HepG2 (cell line): ENCODE data around the gene RHBDD3. TPM values are rescaled to one million over a fixed set of nuclear protein-coding genes. Genes with fewer than 3 reads are reported as not detected.

Source experiments
- DPF2 ChIP-seq: sonication (generic); formaldehyde crosslinking; IDR thresholded peaks from 2 replicates; pipeline ENCODE4 v1.4.0; 2020; ENCODE audit warnings: mild to moderate bottlenecking, low read depth, missing genetic modification reagents, borderline replicate concordance
- ELF3 ChIP-seq: IDR thresholded peaks from 2 replicates; pipeline ENCODE4 v1.6.1; 2016; ENCODE audit warnings: missing genetic modification reagents, missing compliant biosample characterization
- FLYWCH1 ChIP-seq: sonication (generic); formaldehyde crosslinking; IDR thresholded peaks from 2 replicates; pipeline ENCODE4 v1.8.1; 2023; ENCODE audit warnings: mild to moderate bottlenecking, missing genetic modification reagents
- FOXJ3 ChIP-seq: sonication (generic); formaldehyde crosslinking; IDR thresholded peaks from 2 replicates; pipeline ENCODE4 v1.4.0; 2020; ENCODE audit warnings: missing genetic modification reagents, mild to moderate bottlenecking, borderline replicate concordance
- FOXK2 ChIP-seq: fragments of 450-650 bp; IDR thresholded peaks from 2 replicates; pipeline ENCODE4 v1.6.1; 2016
- FOXM1 ChIP-seq: sonication (generic); formaldehyde crosslinking; IDR thresholded peaks from 2 replicates; pipeline ENCODE4 v1.5.0; 2020; ENCODE audit warnings: missing genetic modification reagents
- GLI4 ChIP-seq: sonication (generic); formaldehyde crosslinking; IDR thresholded peaks from 2 replicates; pipeline ENCODE4 v1.5.1; 2020; ENCODE audit warnings: missing genetic modification reagents, mild to moderate bottlenecking, moderate library complexity, borderline replicate concordance
- HOXA7 ChIP-seq: sonication (generic); formaldehyde crosslinking; IDR thresholded peaks from 2 replicates; pipeline ENCODE4 v1.8.1; 2022; ENCODE audit warnings: mild to moderate bottlenecking, missing genetic modification reagents, moderate library complexity
- JARID2 ChIP-seq: sonication (generic); formaldehyde crosslinking; IDR thresholded peaks from 2 replicates; pipeline ENCODE4 v1.8.1; 2023; ENCODE audit warnings: missing genetic modification reagents, inconsistent platforms; ENCODE audit not compliant: insufficient replicate concordance
- KLF11 ChIP-seq: IDR thresholded peaks from 2 replicates; pipeline ENCODE4 v1.6.1; 2016; ENCODE audit warnings: missing compliant biosample characterization
- MBD4 ChIP-seq: IDR thresholded peaks from 2 replicates; pipeline ENCODE4 v1.6.1; 2012; ENCODE audit warnings: low read length, inconsistent platforms, borderline replicate concordance
- MYC ChIP-seq: sonication (generic); formaldehyde crosslinking; IDR thresholded peaks from 2 replicates; pipeline ENCODE4 v1.9.0; 2021; ENCODE audit warnings: missing genetic modification reagents, borderline replicate concordance
- PPARG ChIP-seq: conservative IDR thresholded peaks from 2 replicates; pipeline ENCODE4 v1.6.1; 2016; ENCODE audit warnings: missing biosample characterization, missing genetic modification reagents
- RFX3 ChIP-seq: IDR thresholded peaks from 2 replicates; pipeline ENCODE4 v1.6.1; 2016; ENCODE audit warnings: missing biosample characterization, missing genetic modification reagents
- SAP130 ChIP-seq: IDR thresholded peaks from 2 replicates; pipeline ENCODE4 v1.6.1; 2016; ENCODE audit warnings: low read depth
- SIN3A ChIP-seq: IDR thresholded peaks from 2 replicates; pipeline ENCODE4 v1.6.1; 2011; ENCODE audit warnings: low read depth, mild to moderate bottlenecking, control low read depth, low read length, borderline replicate concordance
- STAG1 ChIP-seq: sonication (generic); formaldehyde crosslinking; IDR thresholded peaks from 2 replicates; pipeline ENCODE4 v1.4.0; 2020; ENCODE audit warnings: missing genetic modification reagents
- XBP1 ChIP-seq: sonication (generic); formaldehyde crosslinking; IDR thresholded peaks from 2 replicates; pipeline ENCODE4 v1.5.0; 2020; ENCODE audit warnings: missing genetic modification reagents
- ZBTB8A ChIP-seq: sonication (generic); formaldehyde crosslinking; IDR thresholded peaks from 2 replicates; pipeline ENCODE4 v1.4.0; 2020; ENCODE audit warnings: mild to moderate bottlenecking, low read depth, missing genetic modification reagents, borderline replicate concordance
- ZNF225 ChIP-seq: sonication (generic); formaldehyde crosslinking; IDR thresholded peaks from 2 replicates; pipeline ENCODE4 v1.4.0; 2020; ENCODE audit warnings: mild to moderate bottlenecking, missing genetic modification reagents
- ZNF350 ChIP-seq: sonication (generic); formaldehyde crosslinking; IDR thresholded peaks from 2 replicates; pipeline ENCODE4 v1.4.0; 2020; ENCODE audit warnings: mild to moderate bottlenecking, low read depth, missing genetic modification reagents, borderline replicate concordance
- ZNF564 ChIP-seq: sonication (generic); formaldehyde crosslinking; IDR thresholded peaks from 2 replicates; pipeline ENCODE4 v1.8.1; 2023; ENCODE audit warnings: mild to moderate bottlenecking, missing genetic modification reagents
- ZNF644 ChIP-seq: IDR thresholded peaks from 2 replicates; pipeline ENCODE4 v1.6.1; 2016; ENCODE audit warnings: low read depth
- ZNF652 ChIP-seq: IDR thresholded peaks from 2 replicates; pipeline ENCODE4 v1.6.1; 2016; ENCODE audit warnings: low read depth, borderline replicate concordance
- ZNF678 ChIP-seq: sonication (generic); formaldehyde crosslinking; IDR thresholded peaks from 2 replicates; pipeline ENCODE4 v1.4.0; 2020; ENCODE audit warnings: mild to moderate bottlenecking, missing genetic modification reagents
- ZNF883 ChIP-seq: sonication (generic); formaldehyde crosslinking; IDR thresholded peaks from 2 replicates; pipeline ENCODE4 v1.5.1; 2020; ENCODE audit warnings: mild to moderate bottlenecking, missing genetic modification reagents; ENCODE audit errors: not compliant biosample characterization
- polyA plus RNA-seq, 8 experiments: library from polyadenylated mRNA; depleted of rRNA in 3 of 8; stranded (reverse) in 7 of 8; unstranded in 1 of 8; fragments of >200 nt; fragmentation: Illumina TruSeq in 4 of 8; extraction: Trizol in 4 of 8; gene quantifications; 2 replicates each; pipeline versions ENCODE4 v1.2.1 to v1.2.3, GENCODE V29; 2011 to 2016; ENCODE audit warnings: low read depth in 4 of 8, missing spikeins in 1 of 8, mixed read lengths in 1 of 8; ENCODE audit not compliant: insufficient read depth in 1 of 8
- total RNA-seq, 5 experiments: library from RNA; depleted of rRNA; stranded (reverse); fragments of >200 nt; fragmentation: Illumina TruSeq; extraction: Trizol; gene quantifications; 2 replicates each; pipeline ENCODE4 v1.2.3, GENCODE V29; 2016; ENCODE audit warnings: low read depth in 1 of 5
- TF ChIP-seq, protein P1 (sequence below): IDR thresholded peaks from 2 replicates; pipeline ENCODE4 v1.6.1; 2016; ENCODE audit warnings: low read depth, borderline replicate concordance
- TF ChIP-seq, protein P2 (sequence below): sonication (generic); formaldehyde crosslinking; IDR thresholded peaks from 2 replicates; pipeline ENCODE4 v1.8.1; 2023; ENCODE audit warnings: mild to moderate bottlenecking, missing genetic modification reagents
- TF ChIP-seq, protein P3 (sequence below): sonication (generic); formaldehyde crosslinking; IDR thresholded peaks from 2 replicates; pipeline ENCODE4 v1.9.0; 2022; ENCODE audit warnings: missing genetic modification reagents, mild to moderate bottlenecking, borderline replicate concordance

The RHBDD3 gene
- total and polyA plus RNA-seq, 2 of the 13 experiments (the other 11 are each of a cell fraction or from before 2014, with no cell fraction given): 12.1 to 26.7 TPM

DNA sequence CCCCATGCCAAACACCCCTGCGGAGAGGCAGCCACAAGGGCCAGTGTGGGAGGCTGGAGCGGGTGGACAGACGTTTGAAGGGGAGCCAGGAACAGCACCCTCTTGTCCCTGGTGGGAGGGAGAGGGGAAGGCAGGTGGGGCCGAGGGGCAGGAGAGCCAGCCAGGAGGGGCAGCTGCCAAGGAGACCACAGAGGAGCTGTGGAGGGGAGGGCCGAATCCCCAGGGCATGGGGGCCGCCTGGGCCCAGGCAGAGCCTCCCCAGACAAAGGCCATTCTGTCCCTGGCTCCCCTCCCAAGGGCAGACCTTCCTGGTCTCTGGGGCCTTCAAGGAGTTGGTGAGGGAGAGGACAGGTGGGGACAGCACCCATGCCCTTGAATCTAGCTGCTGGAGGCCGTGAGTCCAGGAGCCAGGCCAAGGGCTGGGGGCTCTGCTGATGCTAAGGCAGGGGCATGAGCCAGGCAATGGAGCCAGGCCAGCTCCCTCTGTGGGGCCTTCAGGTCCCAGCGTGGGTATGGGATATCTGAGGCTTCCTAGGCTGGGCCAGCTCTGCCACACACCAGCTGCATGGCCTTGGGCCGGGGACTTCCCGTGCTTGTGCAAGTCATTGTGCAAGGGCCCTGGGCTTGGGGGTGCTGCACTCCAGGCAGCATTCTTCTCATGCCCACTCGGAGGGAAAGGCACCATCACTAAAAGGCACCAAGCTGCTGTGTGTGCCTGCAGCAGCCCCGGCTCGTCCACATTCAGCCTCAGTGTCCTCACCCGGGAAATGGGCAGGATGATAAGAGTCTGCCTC, 50.7 kb downstream of the RHBDD3 start (continued):
- TF ChIP-seq DPF2 (CRISPR knock-in tag) (0 out of 2 replicates have a peak, but pooled peaks have one; percentile 9), HOXA7 (CRISPR knock-in tag) (no peak), ZNF564 (CRISPR knock-in tag) (no peak), FOXM1 (CRISPR knock-in tag) (no peak), ZBTB8A (CRISPR knock-in tag) (no peak), ZNF225 (no peak), ZNF883 (no peak), JARID2 (CRISPR knock-in tag) (no peak), MBD4 (no peak), ZNF644 (CRISPR knock-in tag) (no peak), STAG1 (CRISPR knock-in tag) (no peak), ZNF652 (CRISPR knock-in tag) (no peak), XBP1 (CRISPR knock-in tag) (no peak), FOXJ3 (CRISPR knock-in tag) (no peak), ZNF350 (CRISPR knock-in tag) (peak; percentile 50; the same call in 1 of the 2 replicates), GLI4 (no peak), ELF3 (CRISPR knock-in tag) (no peak), FLYWCH1 (CRISPR knock-in tag) (no peak), KLF11 (CRISPR knock-in tag) (no peak), SIN3A (no peak), FOXK2 (no peak), ZNF678 (no peak), SAP130 (CRISPR knock-in tag) (peak; percentile 28; the same call in 1 of the 2 replicates), RFX3 (CRISPR knock-in tag) (no peak), PPARG (no peak), MYC (no peak)
- TF ChIP-seq, protein P1, sequence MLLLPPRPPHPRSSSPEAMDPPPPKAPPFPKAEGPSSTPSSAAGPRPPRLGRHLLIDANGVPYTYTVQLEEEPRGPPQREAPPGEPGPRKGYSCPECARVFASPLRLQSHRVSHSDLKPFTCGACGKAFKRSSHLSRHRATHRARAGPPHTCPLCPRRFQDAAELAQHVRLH (CRISPR knock-in tag): no peak
- TF ChIP-seq, protein P2, sequence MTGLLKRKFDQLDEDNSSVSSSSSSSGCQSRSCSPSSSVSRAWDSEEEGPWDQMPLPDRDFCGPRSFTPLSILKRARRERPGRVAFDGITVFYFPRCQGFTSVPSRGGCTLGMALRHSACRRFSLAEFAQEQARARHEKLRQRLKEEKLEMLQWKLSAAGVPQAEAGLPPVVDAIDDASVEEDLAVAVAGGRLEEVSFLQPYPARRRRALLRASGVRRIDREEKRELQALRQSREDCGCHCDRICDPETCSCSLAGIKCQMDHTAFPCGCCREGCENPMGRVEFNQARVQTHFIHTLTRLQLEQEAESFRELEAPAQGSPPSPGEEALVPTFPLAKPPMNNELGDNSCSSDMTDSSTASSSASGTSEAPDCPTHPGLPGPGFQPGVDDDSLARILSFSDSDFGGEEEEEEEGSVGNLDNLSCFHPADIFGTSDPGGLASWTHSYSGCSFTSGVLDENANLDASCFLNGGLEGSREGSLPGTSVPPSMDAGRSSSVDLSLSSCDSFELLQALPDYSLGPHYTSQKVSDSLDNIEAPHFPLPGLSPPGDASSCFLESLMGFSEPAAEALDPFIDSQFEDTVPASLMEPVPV (CRISPR knock-in tag): no peak
- TF ChIP-seq, protein P3, sequence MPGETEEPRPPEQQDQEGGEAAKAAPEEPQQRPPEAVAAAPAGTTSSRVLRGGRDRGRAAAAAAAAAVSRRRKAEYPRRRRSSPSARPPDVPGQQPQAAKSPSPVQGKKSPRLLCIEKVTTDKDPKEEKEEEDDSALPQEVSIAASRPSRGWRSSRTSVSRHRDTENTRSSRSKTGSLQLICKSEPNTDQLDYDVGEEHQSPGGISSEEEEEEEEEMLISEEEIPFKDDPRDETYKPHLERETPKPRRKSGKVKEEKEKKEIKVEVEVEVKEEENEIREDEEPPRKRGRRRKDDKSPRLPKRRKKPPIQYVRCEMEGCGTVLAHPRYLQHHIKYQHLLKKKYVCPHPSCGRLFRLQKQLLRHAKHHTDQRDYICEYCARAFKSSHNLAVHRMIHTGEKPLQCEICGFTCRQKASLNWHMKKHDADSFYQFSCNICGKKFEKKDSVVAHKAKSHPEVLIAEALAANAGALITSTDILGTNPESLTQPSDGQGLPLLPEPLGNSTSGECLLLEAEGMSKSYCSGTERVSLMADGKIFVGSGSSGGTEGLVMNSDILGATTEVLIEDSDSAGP (CRISPR knock-in tag): peak; percentile 12; the same call in 1 of the 2 replicates
